22Rv1 (cell line): ENCODE measurements around the gene CACNA1F.

Experiments used
- CTCF ChIP-seq: fragments of 450-650 bp; IDR thresholded peaks from 2 replicates; pipeline ENCODE4 v1.5.1; 2017; ENCODE audit warnings: mild to moderate bottlenecking
- ZFX ChIP-seq: fragments of 450-650 bp; IDR thresholded peaks from 2 replicates; pipeline ENCODE4 v1.6.1; 2017; ENCODE audit warnings: antibody characterized with exemption, borderline replicate concordance

- peak; percentile 83 for TF ChIP-seq CTCF
- no peak for TF ChIP-seq ZFX
These were observed 69.4 kb downstream of the CACNA1F start for GRCh38 chrX:49163555-49164419.
